Measurements from ENCODE around the gene TNFRSF19.
"Not testable (repeated sequence)": the region's sequence is repeated elsewhere in the genome, so short reads cannot be mapped to it uniquely, and the experiment has no call there.

Gene TNFRSF19

GRCh38 chr13:23570099-23570920, at the start of gene TNFRSF19:
Gene TNFRSF19 (plus strand): TSS chr13:23570412. CDS start chr13:23590184, 19,772 bp downstream.
- DNase-seq, result peak in 10 of 58 donors; percentile 5 to 18 (median 14)

GRCh38 chr13:23529926-23530325, 40.3 kb upstream of the TNFRSF19 start:
- not testable (repeated sequence) for DNase-seq

- DNase-seq, result no peak
Observed at GRCh38 chr13:23531446-23531845, 38.8 kb upstream of the TNFRSF19 start.

- no peak for DNase-seq
Observed at GRCh38 chr13:23534090-23534489, 36.1 kb upstream of the TNFRSF19 start.

- no peak for DNase-seq
Observed at GRCh38 chr13:23541221-23541824, 28.9 kb upstream of the TNFRSF19 start.

- no peak for DNase-seq
Observed at GRCh38 chr13:23544668-23545067, 25.5 kb upstream of the TNFRSF19 start.

GRCh38 chr13:23547000-23547590, 23.1 kb upstream of the TNFRSF19 start:
- DNase-seq, result peak in 1 of 58 donors; percentile 4

GRCh38 chr13:23549724-23550123, 20.5 kb upstream of the TNFRSF19 start:
- DNase-seq, result no peak

- no peak for DNase-seq
Observed at GRCh38 chr13:23550163-23550562, 20.0 kb upstream of the TNFRSF19 start.

GRCh38 chr13:23551213-23552008, 18.8 kb upstream of the TNFRSF19 start:
- no peak for DNase-seq

GRCh38 chr13:23552171-23552570, 18.0 kb upstream of the TNFRSF19 start:
- no peak for DNase-seq

GRCh38 chr13:23552661-23553060, 17.6 kb upstream of the TNFRSF19 start:
- no peak for DNase-seq

GRCh38 chr13:23554000-23554399, 16.2 kb upstream of the TNFRSF19 start:
- no peak for DNase-seq

- no peak for DNase-seq
Observed at GRCh38 chr13:23557043-23557442, 13.2 kb upstream of the TNFRSF19 start.

GRCh38 chr13:23557733-23558132, 12.5 kb upstream of the TNFRSF19 start:
- DNase-seq, result no peak

- peak in 2 of 58 donors; percentile 9 to 15 for DNase-seq
Observed at GRCh38 chr13:23558675-23559536, 11.3 kb upstream of the TNFRSF19 start.

- no peak for DNase-seq
Observed at GRCh38 chr13:23560571-23561089, 9.6 kb upstream of the TNFRSF19 start.

GRCh38 chr13:23561261-23561660, 9.0 kb upstream of the TNFRSF19 start:
- no peak for DNase-seq

GRCh38 chr13:23563085-23563845, 6.9 kb upstream of the TNFRSF19 start:
- DNase-seq, result no peak

Data from anterior cingulate cortex (tissue), 58 donors.